Measurements from ENCODE around the gene SLC41A1. TPM values are rescaled to one million over a fixed set of nuclear protein-coding genes. Genes with fewer than 3 reads are reported as not detected.

Gene SLC41A1
- total RNA-seq, 1 experiment from 2014 or later, result 16.1 TPM

DNA sequence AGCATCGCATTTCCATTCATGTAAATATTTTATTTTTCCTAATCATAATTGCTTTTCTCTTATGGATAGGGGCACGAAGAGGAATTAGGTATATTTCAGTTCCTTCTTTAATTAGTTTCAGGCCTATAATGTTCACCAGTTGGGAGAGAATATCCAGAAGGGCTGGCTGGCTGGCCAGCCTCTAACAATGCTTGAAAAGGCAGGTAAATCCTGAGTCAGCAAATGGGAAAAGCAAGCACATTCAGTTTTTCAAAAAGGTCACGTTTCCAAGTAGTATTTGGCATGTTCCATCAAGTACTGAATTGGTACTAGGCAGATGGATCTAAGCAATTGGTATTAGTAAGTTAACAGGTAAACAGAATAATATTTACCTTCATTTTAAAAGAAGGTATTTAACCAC, 45.8 kb downstream of the SLC41A1 start:
- H3K4me1 ChIP-seq (ENCODE audit: insufficient read depth, low read length, poor library complexity, severe bottlenecking), result no peaks in the 10 kb centered on the region
- no TSS peak for BruUV-seq (replicated peaks)
- H3K36me3 ChIP-seq (ENCODE audit: insufficient read depth, low read length, poor library complexity, severe bottlenecking), result no peaks in the 10 kb centered on the region
- no peak overlapping the region for H3K27ac ChIP-seq (ENCODE audit: low read depth, low read length, poor library complexity, severe bottlenecking)
- CTCF ChIA-PET, result no interaction called here
- H3K9me3 ChIP-seq (ENCODE audit: low read depth, low read length, poor library complexity, severe bottlenecking), result no peaks in the 10 kb centered on the region
- no peak for DNase-seq (ENCODE audit: low spot score)
- no peaks in the 10 kb centered on the region for H3K27me3 ChIP-seq (replicated peaks; ENCODE audit: insufficient read depth, low read depth, low read length, poor library complexity)
- no peak overlapping the region for H3K4me3 ChIP-seq (ENCODE audit: low read depth, low read length, poor library complexity, severe bottlenecking)
- intact Hi-C loops (cut with micrococcal nuclease; ENCODE audit: unreplicated experiment), result no loop called here
- TF ChIP-seq EZH2 (IDR thresholded peaks at IDR 0.05; ENCODE audit: borderline replicate concordance, low read depth, low read length, poor library complexity, severe bottlenecking), result no peak
- TF ChIP-seq, protein P1, sequence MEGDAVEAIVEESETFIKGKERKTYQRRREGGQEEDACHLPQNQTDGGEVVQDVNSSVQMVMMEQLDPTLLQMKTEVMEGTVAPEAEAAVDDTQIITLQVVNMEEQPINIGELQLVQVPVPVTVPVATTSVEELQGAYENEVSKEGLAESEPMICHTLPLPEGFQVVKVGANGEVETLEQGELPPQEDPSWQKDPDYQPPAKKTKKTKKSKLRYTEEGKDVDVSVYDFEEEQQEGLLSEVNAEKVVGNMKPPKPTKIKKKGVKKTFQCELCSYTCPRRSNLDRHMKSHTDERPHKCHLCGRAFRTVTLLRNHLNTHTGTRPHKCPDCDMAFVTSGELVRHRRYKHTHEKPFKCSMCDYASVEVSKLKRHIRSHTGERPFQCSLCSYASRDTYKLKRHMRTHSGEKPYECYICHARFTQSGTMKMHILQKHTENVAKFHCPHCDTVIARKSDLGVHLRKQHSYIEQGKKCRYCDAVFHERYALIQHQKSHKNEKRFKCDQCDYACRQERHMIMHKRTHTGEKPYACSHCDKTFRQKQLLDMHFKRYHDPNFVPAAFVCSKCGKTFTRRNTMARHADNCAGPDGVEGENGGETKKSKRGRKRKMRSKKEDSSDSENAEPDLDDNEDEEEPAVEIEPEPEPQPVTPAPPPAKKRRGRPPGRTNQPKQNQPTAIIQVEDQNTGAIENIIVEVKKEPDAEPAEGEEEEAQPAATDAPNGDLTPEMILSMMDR (conservative IDR thresholded peaks at IDR 0.05; ENCODE audit: low read depth, low read length), result no peak
- POLR2A ChIA-PET (ENCODE audit: low non-redundant PET), result no interaction called here

DNA sequence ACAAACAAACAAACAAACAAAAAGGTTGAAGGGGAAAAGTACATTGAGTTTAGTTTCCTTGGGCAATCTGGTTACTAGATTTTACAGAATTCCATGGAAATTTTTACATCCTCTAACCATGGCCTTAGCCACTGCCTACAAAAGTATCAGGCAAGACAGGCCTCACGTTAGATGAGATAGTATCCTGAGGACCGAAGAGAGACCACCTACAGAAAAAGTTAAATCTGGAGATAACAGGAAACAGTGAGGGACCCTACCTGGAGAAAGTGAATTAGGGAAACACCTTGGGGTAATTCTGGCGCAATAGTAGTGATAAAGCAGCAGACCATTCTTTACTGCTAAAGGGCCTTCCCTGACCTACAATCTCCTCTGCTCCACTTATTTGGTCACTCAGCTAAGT, 46.4 kb downstream of the SLC41A1 start:
- TF ChIP-seq EZH2 (IDR thresholded peaks at IDR 0.05; ENCODE audit: borderline replicate concordance, low read depth, low read length, poor library complexity, severe bottlenecking), result no peak
- TF ChIP-seq, protein P1 (conservative IDR thresholded peaks at IDR 0.05; ENCODE audit: low read depth, low read length), result no peak
- no TSS peak for BruUV-seq (replicated peaks)
- POLR2A ChIA-PET (ENCODE audit: low non-redundant PET), result no interaction called here
- Histone ChIP-seq H3K4me1 (ENCODE audit: insufficient read depth, low read length, poor library complexity, severe bottlenecking) (no peaks in the 10 kb centered on the region), H3K36me3 (ENCODE audit: insufficient read depth, low read length, poor library complexity, severe bottlenecking) (no peaks in the 10 kb centered on the region), H3K27ac (ENCODE audit: low read depth, low read length, poor library complexity, severe bottlenecking) (no peak overlapping the region), H3K9me3 (ENCODE audit: low read depth, low read length, poor library complexity, severe bottlenecking) (no peaks in the 10 kb centered on the region), H3K4me3 (ENCODE audit: low read depth, low read length, poor library complexity, severe bottlenecking) (no peak overlapping the region), H3K27me3 (replicated peaks; ENCODE audit: insufficient read depth, low read depth, low read length, poor library complexity) (no peaks in the 10 kb centered on the region)
- intact Hi-C loops (cut with micrococcal nuclease; ENCODE audit: unreplicated experiment), result no loop called here
- DNase-seq (ENCODE audit: low spot score), result no peak
- CTCF ChIA-PET, result no interaction called here

DNA sequence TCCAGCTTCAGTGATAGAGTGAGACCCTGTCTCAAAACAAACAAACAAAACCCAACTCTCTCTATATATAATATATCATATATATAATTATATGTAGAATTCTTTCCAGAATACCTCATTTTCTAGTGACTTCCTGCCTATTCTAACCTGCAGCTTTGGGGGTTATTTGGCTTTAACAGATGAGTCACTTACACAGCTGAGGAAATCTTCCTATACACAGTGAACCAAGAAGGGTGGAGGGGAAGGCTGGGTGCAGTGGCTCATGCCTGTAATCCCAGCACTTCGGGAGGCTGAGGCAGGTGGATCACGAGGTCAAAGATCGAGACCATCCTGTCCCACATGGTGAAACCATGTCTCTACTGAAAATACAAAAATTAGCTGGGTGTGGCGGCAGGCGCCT, 47.0 kb downstream of the SLC41A1 start:
- BruUV-seq (replicated peaks), result no TSS peak
- H3K27ac ChIP-seq (ENCODE audit: low read depth, low read length, poor library complexity, severe bottlenecking), result no peak overlapping the region
- no peak overlapping the region for H3K4me3 ChIP-seq (ENCODE audit: low read depth, low read length, poor library complexity, severe bottlenecking)
- DNase-seq (ENCODE audit: low spot score), result no peak
- H3K9me3 ChIP-seq (ENCODE audit: low read depth, low read length, poor library complexity, severe bottlenecking), result no peaks in the 10 kb centered on the region
- ChIA-PET POLR2A (ENCODE audit: low non-redundant PET) (no interaction called here), CTCF (no interaction called here)
- no peaks in the 10 kb centered on the region for H3K36me3 ChIP-seq (ENCODE audit: insufficient read depth, low read length, poor library complexity, severe bottlenecking)
- intact Hi-C loops (cut with micrococcal nuclease; ENCODE audit: unreplicated experiment), result no loop called here
- TF ChIP-seq, protein P1 (conservative IDR thresholded peaks at IDR 0.05; ENCODE audit: low read depth, low read length), result no peak
- TF ChIP-seq EZH2 (IDR thresholded peaks at IDR 0.05; ENCODE audit: borderline replicate concordance, low read depth, low read length, poor library complexity, severe bottlenecking), result no peak
- no peaks in the 10 kb centered on the region for H3K4me1 ChIP-seq (ENCODE audit: insufficient read depth, low read length, poor library complexity, severe bottlenecking)
- H3K27me3 ChIP-seq (replicated peaks; ENCODE audit: insufficient read depth, low read depth, low read length, poor library complexity), result no peaks in the 10 kb centered on the region

Measured in A673 (cell line).